Measurements from ENCODE around the gene RALGPS1.

The RALGPS1 gene

GRCh38 chr9:126981218-126981617 lies 66.6 kb downstream of the RALGPS1 start:
- no peaks in the 10 kb centered on the region for H3K9me2 ChIP-seq (replicated peaks; ENCODE audit: insufficient read depth, low read length)
- H3K4me2 ChIP-seq (ENCODE audit: low read depth, low read length): no peak overlapping the region
- no peaks in the 10 kb centered on the region for H3K27me3 ChIP-seq (replicated peaks; ENCODE audit: insufficient read depth, low read length)
- no peaks in the 10 kb centered on the region for H3K36me3 ChIP-seq (replicated peaks; ENCODE audit: insufficient read depth, low read length)
- no peak for TF ChIP-seq EZH2phosphoT487 (IDR thresholded peaks at IDR 0.05; ENCODE audit: low read length)
- TF ChIP-seq CTCF (IDR thresholded peaks at IDR 0.05; ENCODE audit: low read length): no peak
- TF ChIP-seq EZH2 (optimal IDR thresholded peaks at IDR 0.05; ENCODE audit: low read depth, low read length): no peak
- no peaks in the 10 kb centered on the region for H4K20me1 ChIP-seq (ENCODE audit: insufficient read depth, low read length)
- DNase-seq: no peak
- no peak overlapping the region for H3K9ac ChIP-seq (ENCODE audit: low read length)
- no peak overlapping the region for H3K4me3 ChIP-seq (ENCODE audit: low read length)
- H3K4me1 ChIP-seq (ENCODE audit: low read length): peaks cover 11% of the 10 kb centered on the region
- no peaks in the 10 kb centered on the region for H3K79me2 ChIP-seq (ENCODE audit: low read length)
- H3K27ac ChIP-seq (ENCODE audit: low read length): no peak overlapping the region
- H2AFZ ChIP-seq (ENCODE audit: low read length): no peak overlapping the region
- no peaks in the 10 kb centered on the region for H3K9me3 ChIP-seq (replicated peaks; ENCODE audit: insufficient read depth, low read length)
- H3F3A ChIP-seq (ENCODE audit: insufficient read depth, low read length): peaks cover 3% of the 10 kb centered on the region

GRCh38 chr9:126982215-126983002 lies 67.8 kb downstream of the RALGPS1 start:
- H3K4me2 ChIP-seq (ENCODE audit: low read depth, low read length): no peak overlapping the region
- no peaks in the 10 kb centered on the region for H3K36me3 ChIP-seq (replicated peaks; ENCODE audit: insufficient read depth, low read length)
- TF ChIP-seq EZH2phosphoT487 (IDR thresholded peaks at IDR 0.05; ENCODE audit: low read length): no peak
- no peak for TF ChIP-seq EZH2 (optimal IDR thresholded peaks at IDR 0.05; ENCODE audit: low read depth, low read length)
- no peak for TF ChIP-seq CTCF (IDR thresholded peaks at IDR 0.05; ENCODE audit: low read length)
- H3K79me2 ChIP-seq (ENCODE audit: low read length): 0 out of 2 replicates have a peak, but pooled peaks cover 8% of the 10 kb centered on the region
- H3K4me3 ChIP-seq (ENCODE audit: low read length): no peak overlapping the region
- H4K20me1 ChIP-seq (ENCODE audit: insufficient read depth, low read length): no peaks in the 10 kb centered on the region
- H3K9me2 ChIP-seq (replicated peaks; ENCODE audit: insufficient read depth, low read length): no peaks in the 10 kb centered on the region
- no peak for DNase-seq
- no peak overlapping the region for H3K9ac ChIP-seq (ENCODE audit: low read length)
- no peak overlapping the region for H3K27ac ChIP-seq (ENCODE audit: low read length)
- H2AFZ ChIP-seq (ENCODE audit: low read length): no peak overlapping the region
- no peaks in the 10 kb centered on the region for H3K9me3 ChIP-seq (replicated peaks; ENCODE audit: insufficient read depth, low read length)
- H3K27me3 ChIP-seq (replicated peaks; ENCODE audit: insufficient read depth, low read length): no peaks in the 10 kb centered on the region
- H3K4me1 ChIP-seq (ENCODE audit: low read length): peaks cover 23% of the 10 kb centered on the region
- peaks cover 5% of the 10 kb centered on the region for H3F3A ChIP-seq (ENCODE audit: insufficient read depth, low read length)

GRCh38 chr9:126983767-126984166 lies 69.2 kb downstream of the RALGPS1 start:
- Histone ChIP-seq H3K9me3 (replicated peaks; ENCODE audit: insufficient read depth, low read length) (no peaks in the 10 kb centered on the region), H3K4me3 (ENCODE audit: low read length) (no peak overlapping the region), H3K9ac (ENCODE audit: low read length) (no peak overlapping the region), H3K27me3 (replicated peaks; ENCODE audit: insufficient read depth, low read length) (no peaks in the 10 kb centered on the region), H3K4me1 (ENCODE audit: low read length) (peaks cover 24% of the 10 kb centered on the region), H3F3A (ENCODE audit: insufficient read depth, low read length) (peaks cover 5% of the 10 kb centered on the region), H3K36me3 (replicated peaks; ENCODE audit: insufficient read depth, low read length) (no peaks in the 10 kb centered on the region), H3K27ac (ENCODE audit: low read length) (no peak overlapping the region), H3K4me2 (ENCODE audit: low read depth, low read length) (no peak overlapping the region), H3K9me2 (replicated peaks; ENCODE audit: insufficient read depth, low read length) (no peaks in the 10 kb centered on the region), H4K20me1 (ENCODE audit: insufficient read depth, low read length) (no peaks in the 10 kb centered on the region), H2AFZ (ENCODE audit: low read length) (no peak overlapping the region), H3K79me2 (ENCODE audit: low read length) (0 out of 2 replicates have a peak, but pooled peaks cover 11% of the 10 kb centered on the region)
- no peak for DNase-seq
- TF ChIP-seq EZH2phosphoT487 (IDR thresholded peaks at IDR 0.05; ENCODE audit: low read length): no peak
- no peak for TF ChIP-seq CTCF (IDR thresholded peaks at IDR 0.05; ENCODE audit: low read length)
- TF ChIP-seq EZH2 (optimal IDR thresholded peaks at IDR 0.05; ENCODE audit: low read depth, low read length): no peak
